ENCODE measurements around the gene CLIP4. TPM values are rescaled to one million over a fixed set of nuclear protein-coding genes. Genes with fewer than 3 reads are reported as not detected.

Gene CLIP4
- total RNA-seq, 4 donors from 2014 or later, result 11.9 to 37.8 (median 22.5) TPM

- WGBS, 2 donors (ENCODE audit: low coverage in 1 of 2), result 78% methylated on average over 19 of the region's 20 CpGs; no CpG with 5 or more reads in 1 of the 2 donors
- Histone ChIP-seq H3K27ac (no peak overlapping the region), H3K36me3 (no peaks in the 10 kb centered on the region), H3K9me3 (no peaks in the 10 kb centered on the region), H3K4me3 (no peak overlapping the region), H3K4me1 (no peaks in the 10 kb centered on the region), H3K27me3 (no peaks in the 10 kb centered on the region)
- TF ChIP-seq POLR2AphosphoS5 (IDR thresholded peaks at IDR 0.05) (no peak), EP300 (IDR thresholded peaks at IDR 0.05; ENCODE audit: low read depth) (no peak), POLR2A (IDR thresholded peaks at IDR 0.05) (no peak), CTCF (IDR thresholded peaks at IDR 0.05) (no peak)
- in situ Hi-C loops (cut with MboI; ENCODE audit: low pct_ligation_motif_present in 1 of 4, low pct_unique_long_range_greater_than_20kb in 1 of 4, low sequenced_read_pairs in 3 of 4), result loop anchor here in 2 of 4 donors (25.0 kb wide), 2 partner anchors 379 to 629 kb away; no protein-coding TSS in a partner anchor
- intact Hi-C loops (cut with DNase I; ENCODE audit: low total_unique reads), result no loop called here
- DNase-seq, result no peak
Observed at GRCh38 chr2:29215739-29216608, 100.8 kb downstream of the CLIP4 start.

- Histone ChIP-seq H3K36me3 (no peaks in the 10 kb centered on the region), H3K9me3 (no peaks in the 10 kb centered on the region), H3K4me3 (no peak overlapping the region), H3K4me1 (no peaks in the 10 kb centered on the region), H3K27ac (no peak overlapping the region), H3K27me3 (no peaks in the 10 kb centered on the region)
- intact Hi-C loops (cut with DNase I; ENCODE audit: low total_unique reads) (no loop called here), in situ Hi-C loops (cut with MboI; ENCODE audit: low pct_ligation_motif_present in 1 of 4, low pct_unique_long_range_greater_than_20kb in 1 of 4, low sequenced_read_pairs in 3 of 4) (loop anchor here in 2 of 4 donors (25.0 kb wide), 2 partner anchors 379 to 629 kb away; no protein-coding TSS in a partner anchor)
- 88 to 100% methylated on average over 1 to 5 of the region's 5 CpGs for WGBS, 2 donors (ENCODE audit: low coverage in 1 of 2)
- DNase-seq, result no peak
- TF ChIP-seq POLR2A (IDR thresholded peaks at IDR 0.05), result no peak
- no peak for TF ChIP-seq POLR2AphosphoS5 (IDR thresholded peaks at IDR 0.05)
- no peak for TF ChIP-seq EP300 (IDR thresholded peaks at IDR 0.05; ENCODE audit: low read depth)
- TF ChIP-seq CTCF (IDR thresholded peaks at IDR 0.05), result no peak
Observed at GRCh38 chr2:29216609-29216909, 101.3 kb downstream of the CLIP4 start.

- no peaks in the 10 kb centered on the region for H3K9me3 ChIP-seq
Observed at GRCh38 chr2:29218071-29218470, 102.9 kb downstream of the CLIP4 start.

More at GRCh38 chr2:29218071-29218470, 102.9 kb downstream of the CLIP4 start:
- no peaks in the 10 kb centered on the region for H3K4me1 ChIP-seq
- H3K27me3 ChIP-seq, result no peaks in the 10 kb centered on the region
- no peak for DNase-seq
- 63 to 100% methylated on average over 1 to 6 of the region's 6 CpGs for whole genome bisulfite sequencing, 2 donors (ENCODE audit: low coverage in 1 of 2)
- H3K4me3 ChIP-seq, result no peak overlapping the region
- in situ Hi-C loops (cut with MboI; ENCODE audit: low pct_ligation_motif_present in 1 of 4, low pct_unique_long_range_greater_than_20kb in 1 of 4, low sequenced_read_pairs in 3 of 4), result loop anchor here in 2 of 4 donors (25.0 kb wide), 2 partner anchors 381 to 631 kb away; no protein-coding TSS in a partner anchor
- H3K36me3 ChIP-seq, result no peaks in the 10 kb centered on the region
- no peak for TF ChIP-seq POLR2AphosphoS5 (IDR thresholded peaks at IDR 0.05)
- TF ChIP-seq CTCF (IDR thresholded peaks at IDR 0.05), result no peak
- no peak overlapping the region for H3K27ac ChIP-seq
- intact Hi-C loops (cut with DNase I; ENCODE audit: low total_unique reads), result no loop called here

Measured in transverse colon (tissue), 4 donors.